Thyroid gland (tissue), 4 donors: Measurements from ENCODE around the gene ICE1.

Experiments
- CTCF ChIP-seq, 6 experiments: fragments of 200-600 bp in 3 of 6; fragments of 450-650 bp in 3 of 6; sonication (generic) in 3 of 6; IDR thresholded peaks; one replicate each; pipeline ENCODE4 v1.5.1; 2016 to 2019; ENCODE audit warnings: antibody characterized with exemption in 6 of 6, mild to moderate bottlenecking in 2 of 6, inconsistent platforms in 1 of 6, moderate library complexity in 1 of 6
- POLR2A ChIP-seq, 2 donors: fragments of 450-650 bp; IDR thresholded peaks; one replicate each; pipeline ENCODE4 v1.6.1; 2017; ENCODE audit warnings: antibody characterized with exemption in 2 of 2, mild to moderate bottlenecking in 2 of 2, moderate library complexity in 1 of 2

DNA sequence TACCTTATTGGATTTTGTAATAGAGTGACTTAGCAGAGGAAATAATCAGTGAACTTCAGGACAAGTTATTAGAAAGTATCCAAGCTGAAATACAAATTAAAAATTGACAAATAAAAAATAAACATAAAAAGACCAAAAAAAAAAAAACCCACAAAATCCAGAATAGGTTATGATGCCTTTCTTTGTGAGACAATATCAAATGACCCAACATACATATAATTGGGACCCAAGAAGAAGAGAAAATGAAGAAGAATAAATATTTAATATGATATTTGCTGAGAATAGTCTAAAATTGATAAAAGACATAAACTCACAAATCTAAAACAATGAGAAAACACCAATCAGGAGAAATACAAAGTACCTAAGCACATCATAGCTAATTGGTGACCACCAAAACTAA is 81.8 kb downstream of the ICE1 start:
- TF ChIP-seq CTCF (IDR thresholded peaks at IDR 0.05) (no peak), POLR2A (IDR thresholded peaks at IDR 0.05) (no peak)
